ENCODE measurements around the gene TRIM9.

The TRIM9 gene

GRCh38 chr14:51081712-51082111 lies 13.2 kb downstream of the TRIM9 start:
- ATAC-seq, result no peak
- TF ChIP-seq RARB (CRISPR knock-in tag; IDR thresholded peaks at IDR 0.05) (no peak), TCF4 (CRISPR knock-in tag; IDR thresholded peaks at IDR 0.05; ENCODE audit: borderline replicate concordance) (no peak), ZNF565 (CRISPR knock-in tag; conservative IDR thresholded peaks at IDR 0.05; ENCODE audit: low read depth) (no peak), ARNTL (CRISPR knock-in tag; IDR thresholded peaks at IDR 0.05; ENCODE audit: borderline replicate concordance, low read depth) (no peak), POU6F1 (CRISPR knock-in tag; IDR thresholded peaks at IDR 0.05; ENCODE audit: borderline replicate concordance, low read depth) (no peak), ESRRG (CRISPR knock-in tag; IDR thresholded peaks at IDR 0.05) (no peak)

GRCh38 chr14:51081209-51081608 lies 13.7 kb downstream of the TRIM9 start:
- ATAC-seq, result no peak

GRCh38 chr14:51080645-51081044 lies 14.3 kb downstream of the TRIM9 start:
- no peak for ATAC-seq
- no peak for TF ChIP-seq POU6F1 (CRISPR knock-in tag; IDR thresholded peaks at IDR 0.05; ENCODE audit: borderline replicate concordance, low read depth)
- TF ChIP-seq SNAI2 (CRISPR knock-in tag; IDR thresholded peaks at IDR 0.05), result no peak
- TF ChIP-seq CREB5 (CRISPR knock-in tag; IDR thresholded peaks at IDR 0.05; ENCODE audit: low read depth), result no peak
- no peak for TF ChIP-seq ESRRG (CRISPR knock-in tag; IDR thresholded peaks at IDR 0.05)
- TF ChIP-seq TSHZ2 (CRISPR knock-in tag; IDR thresholded peaks at IDR 0.05), result no peak
- TF ChIP-seq ARNTL (CRISPR knock-in tag; IDR thresholded peaks at IDR 0.05; ENCODE audit: borderline replicate concordance, low read depth), result no peak
- no peak for TF ChIP-seq ZNF8 (CRISPR knock-in tag; IDR thresholded peaks at IDR 0.05)
- no peak for TF ChIP-seq GLIS3 (CRISPR knock-in tag; IDR thresholded peaks at IDR 0.05)
- no peak for TF ChIP-seq ZFP3 (CRISPR knock-in tag; IDR thresholded peaks at IDR 0.05)
- TF ChIP-seq ISL1 (CRISPR knock-in tag; IDR thresholded peaks at IDR 0.05), result no peak
- TF ChIP-seq OSR1 (CRISPR knock-in tag; IDR thresholded peaks at IDR 0.05), result no peak
- TF ChIP-seq ZFP30 (CRISPR knock-in tag; IDR thresholded peaks at IDR 0.05), result no peak
- TF ChIP-seq BACH2 (CRISPR knock-in tag; IDR thresholded peaks at IDR 0.05; ENCODE audit: borderline replicate concordance), result no peak

More at GRCh38 chr14:51081209-51081608, 13.7 kb downstream of the TRIM9 start:
- TF ChIP-seq PATZ1 (CRISPR knock-in tag; IDR thresholded peaks at IDR 0.05; ENCODE audit: borderline replicate concordance) (no peak), CREB5 (CRISPR knock-in tag; IDR thresholded peaks at IDR 0.05; ENCODE audit: low read depth) (no peak), ZNF70 (CRISPR knock-in tag; IDR thresholded peaks at IDR 0.05) (no peak), TOX (CRISPR knock-in tag; IDR thresholded peaks at IDR 0.05; ENCODE audit: borderline replicate concordance) (no peak), ISL1 (CRISPR knock-in tag; IDR thresholded peaks at IDR 0.05) (no peak), PPARA (CRISPR knock-in tag; IDR thresholded peaks at IDR 0.05; ENCODE audit: borderline replicate concordance) (no peak), ARNTL (CRISPR knock-in tag; IDR thresholded peaks at IDR 0.05; ENCODE audit: borderline replicate concordance, low read depth) (no peak), CSRNP3 (CRISPR knock-in tag; IDR thresholded peaks at IDR 0.05) (no peak), ZFP3 (CRISPR knock-in tag; IDR thresholded peaks at IDR 0.05) (no peak), RARB (CRISPR knock-in tag; IDR thresholded peaks at IDR 0.05) (no peak), TCF4 (CRISPR knock-in tag; IDR thresholded peaks at IDR 0.05; ENCODE audit: borderline replicate concordance) (no peak), SNAI2 (CRISPR knock-in tag; IDR thresholded peaks at IDR 0.05) (no peak), BACH2 (CRISPR knock-in tag; IDR thresholded peaks at IDR 0.05; ENCODE audit: borderline replicate concordance) (no peak), ZC3H10 (CRISPR knock-in tag; IDR thresholded peaks at IDR 0.05) (no peak), ESRRG (CRISPR knock-in tag; IDR thresholded peaks at IDR 0.05) (no peak)
